HG02943 (cell line): ENCODE data around the gene DIP2A.
"Not testable (repeated sequence)": the region's sequence is repeated elsewhere in the genome, so short reads cannot be mapped to it uniquely, and the experiment has no call there.

Source experiments
- ATAC-seq: cut with Tn5 transposase; IDR thresholded peaks from one replicate; pipeline ENCODE4 v1.9.1; 2021; ENCODE audit warnings: mild to moderate bottlenecking, low read depth, moderate library complexity; ENCODE audit not compliant: unreplicated experiment

Gene DIP2A

DNA sequence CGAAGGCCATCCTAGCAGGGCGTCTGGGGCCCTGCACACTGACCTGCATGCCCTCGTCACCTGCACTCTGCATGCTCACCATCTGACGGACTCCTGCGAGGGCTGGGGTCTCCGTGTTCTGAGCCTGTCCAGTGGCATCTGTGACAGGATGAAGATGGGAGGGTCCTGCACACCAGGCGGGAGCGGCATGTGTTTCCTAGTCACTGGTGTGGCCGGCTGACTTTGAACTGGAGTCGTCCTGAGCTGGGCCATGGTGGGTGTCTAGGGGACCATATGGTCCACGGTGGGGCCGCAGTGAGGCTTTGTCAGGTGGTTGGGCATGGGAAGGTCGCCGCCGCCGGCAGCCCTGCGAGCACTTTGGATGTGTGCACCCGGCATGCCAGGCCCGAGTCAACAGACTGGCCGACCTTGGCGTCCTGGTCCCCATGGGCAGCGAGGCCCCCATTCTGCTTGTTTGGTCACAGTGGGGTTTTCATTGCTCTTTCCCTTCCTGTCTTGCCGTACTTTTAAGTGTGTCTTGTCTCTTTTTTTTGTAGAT lies 16.7 kb upstream of the DIP2A start:
- ATAC-seq, result no peak

- ATAC-seq, result no peak
Observed at GRCh38 chr21:46442938-46443337, 15.8 kb upstream of the DIP2A start.

DNA sequence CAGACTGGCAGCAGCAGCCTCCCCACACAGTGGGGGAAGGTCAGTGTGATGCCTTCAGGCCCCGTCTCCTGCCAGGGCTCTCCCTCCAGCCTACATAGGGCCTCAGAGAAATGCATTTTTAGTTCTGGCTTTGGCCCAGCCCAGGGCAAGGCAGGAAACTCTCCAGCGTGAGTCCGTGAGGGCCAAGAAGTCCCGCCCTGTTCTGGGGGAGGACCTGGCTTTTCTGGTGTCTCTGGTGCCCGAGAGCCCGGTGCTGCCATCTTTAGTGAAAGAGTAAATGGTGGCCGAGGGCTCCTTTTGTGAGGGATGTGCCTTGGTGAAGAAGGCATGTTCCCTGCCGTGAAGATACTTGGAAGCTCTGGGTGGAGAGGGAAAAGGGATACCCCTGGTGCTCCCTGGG lies 14.8 kb upstream of the DIP2A start:
- no peak for ATAC-seq

- no peak for ATAC-seq
Observed at GRCh38 chr21:46448108-46448507, 10.6 kb upstream of the DIP2A start.

GRCh38 chr21:46448855-46449254 lies 9.8 kb upstream of the DIP2A start:
- not testable (repeated sequence) for ATAC-seq

DNA sequence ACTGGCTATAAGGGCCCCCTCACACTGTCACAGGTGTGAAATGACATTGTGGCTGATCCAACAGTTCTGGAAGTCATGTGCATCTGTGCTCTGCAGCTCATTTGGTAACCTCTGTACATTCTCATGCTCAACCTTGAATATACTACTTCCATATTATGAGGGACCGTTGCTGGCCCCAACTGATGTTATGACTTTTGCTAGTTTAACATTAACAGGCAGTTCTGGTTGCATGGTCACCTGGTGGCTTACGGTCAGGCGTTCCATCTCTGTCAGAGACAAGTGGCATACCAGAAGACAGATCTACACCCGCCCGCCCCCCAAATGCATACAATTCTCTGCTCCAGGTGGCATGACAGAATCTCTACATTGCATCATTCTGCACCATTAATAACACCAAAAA lies 6.0 kb upstream of the DIP2A start:
- ATAC-seq, result no peak

GRCh38 chr21:46454142-46454541 lies 4.5 kb upstream of the DIP2A start:
- ATAC-seq, result no peak

DNA sequence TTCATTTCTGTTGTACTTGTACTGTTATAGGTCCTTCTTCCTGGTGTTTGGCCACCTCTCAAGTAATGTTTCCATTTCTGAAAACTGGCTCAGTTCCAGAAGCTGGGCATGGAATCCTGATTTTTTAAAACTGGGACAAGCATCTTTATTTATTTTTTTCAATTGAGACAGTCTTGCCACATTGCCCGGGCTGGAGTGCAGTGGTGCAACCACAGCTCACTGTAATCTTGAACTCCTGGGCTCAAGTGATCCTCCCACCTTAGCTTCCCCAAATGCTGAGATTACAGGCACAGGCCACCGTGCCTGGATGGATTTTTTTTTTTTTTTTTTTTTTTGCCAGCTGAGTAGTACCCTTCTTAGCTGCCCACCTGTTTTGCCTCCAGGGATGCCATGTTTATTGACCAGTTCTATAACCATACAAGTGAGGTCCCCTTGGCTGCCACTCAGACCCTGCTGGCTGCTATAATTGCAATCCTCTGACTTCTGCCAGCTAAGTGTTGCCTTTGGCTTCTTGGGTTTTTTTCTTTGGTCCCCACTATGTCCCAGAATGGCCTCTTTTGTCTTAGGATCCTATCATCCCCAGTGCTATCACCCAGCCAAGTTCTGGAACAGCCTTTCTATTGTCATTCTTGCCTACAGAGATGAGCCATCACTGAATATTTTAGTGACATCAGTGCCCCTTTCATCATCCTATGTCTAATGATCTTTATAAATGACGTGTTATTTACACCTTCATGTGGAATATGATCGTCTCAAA lies 3.9 kb upstream of the DIP2A start:
- ATAC-seq, result no peak

- no peak for ATAC-seq
Observed at GRCh38 chr21:46455575-46456385, 2.9 kb upstream of the DIP2A start.

- no peak for ATAC-seq
Observed at GRCh38 chr21:46456750-46457149, 1.9 kb upstream of the DIP2A start.

DNA sequence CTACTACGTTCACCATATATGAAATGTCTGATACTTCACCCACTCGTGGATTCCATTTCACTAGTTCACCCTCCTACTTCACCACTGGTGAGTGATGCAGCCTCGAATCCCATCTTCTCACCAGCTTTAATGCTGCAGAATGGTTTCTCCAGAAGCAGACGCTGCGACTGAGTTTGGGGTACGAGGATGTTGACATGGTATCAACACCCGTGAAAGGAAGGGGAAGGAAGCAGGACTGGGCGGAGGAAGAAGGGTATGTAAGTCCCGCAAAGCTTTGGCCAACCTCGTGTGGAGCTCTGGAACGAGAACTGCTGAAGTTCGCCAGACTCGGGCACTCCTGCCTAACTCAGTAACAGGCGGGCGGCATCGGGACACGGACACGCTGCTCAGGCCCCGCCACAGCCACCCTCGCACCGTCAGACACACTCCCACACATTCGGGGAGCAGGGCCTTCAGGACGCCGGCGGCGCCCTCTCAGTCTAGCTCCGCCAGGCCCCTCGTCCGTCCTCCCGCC lies 833 bp upstream of the DIP2A start:
- ATAC-seq, result peak; percentile 20

GRCh38 chr21:46459024-46459355 lies 299 bp downstream of the DIP2A start:
- no peak for ATAC-seq

DNA sequence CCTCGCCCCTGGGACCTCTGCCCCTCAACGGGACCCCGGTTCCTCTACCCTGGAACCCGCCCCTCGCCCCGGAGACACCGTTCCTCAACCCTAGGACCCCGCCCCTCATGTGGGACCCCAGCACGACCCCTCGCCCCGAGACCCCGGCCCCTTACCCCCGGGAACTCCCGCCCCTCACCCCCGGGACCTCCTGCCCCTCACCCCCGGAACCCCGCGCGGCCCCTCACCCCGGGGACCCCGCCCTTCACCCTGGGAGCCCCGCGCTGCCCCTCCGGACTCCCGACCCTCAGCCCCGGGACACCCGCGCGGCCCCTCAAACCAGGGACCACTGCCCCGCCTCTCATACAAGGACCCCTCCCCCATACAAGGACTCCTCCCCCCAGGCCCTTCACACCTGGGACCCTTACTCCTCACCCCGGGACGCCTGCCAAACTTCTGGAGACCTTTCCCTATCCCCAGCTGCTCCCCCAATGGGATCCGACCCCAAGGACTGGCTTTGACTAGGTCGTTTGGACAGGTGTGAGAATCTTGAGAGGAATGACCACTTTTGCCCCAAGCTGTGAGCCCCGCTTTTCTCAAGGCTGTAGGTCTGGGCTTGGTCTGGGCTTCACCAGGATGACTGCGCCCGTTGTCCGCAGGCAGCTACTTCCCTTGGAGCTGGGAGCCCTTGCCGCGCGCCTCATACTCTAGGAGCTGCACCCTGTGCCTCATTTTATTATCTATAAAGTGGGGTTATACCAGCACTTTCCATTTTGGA lies 843 bp downstream of the DIP2A start:
- ATAC-seq, result no peak

- ATAC-seq, result no peak
Observed at GRCh38 chr21:46461909-46462308, 3.2 kb downstream of the DIP2A start.

DNA sequence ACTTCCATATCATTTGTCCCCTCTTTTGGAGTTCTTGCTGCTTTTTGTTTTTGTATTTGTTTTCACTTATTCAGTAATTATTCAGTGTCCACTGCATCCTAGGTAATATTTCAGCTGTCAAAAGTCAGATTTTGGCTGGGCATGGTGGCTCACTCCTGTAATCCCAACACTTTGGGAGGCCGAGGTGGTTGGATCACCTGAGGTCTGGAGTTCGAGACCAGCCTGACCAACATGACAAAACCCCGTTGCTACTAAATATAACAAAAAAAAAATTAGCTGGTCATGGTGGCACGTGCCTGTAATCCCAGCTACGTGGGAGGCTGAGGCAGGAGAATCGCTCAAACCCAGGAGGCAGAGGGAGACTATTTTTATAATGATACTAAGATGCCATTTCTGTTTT lies 6.5 kb downstream of the DIP2A start:
- not testable (repeated sequence) for ATAC-seq

- ATAC-seq, result no peak
Observed at GRCh38 chr21:46465651-46466050, 7.0 kb downstream of the DIP2A start.

DNA sequence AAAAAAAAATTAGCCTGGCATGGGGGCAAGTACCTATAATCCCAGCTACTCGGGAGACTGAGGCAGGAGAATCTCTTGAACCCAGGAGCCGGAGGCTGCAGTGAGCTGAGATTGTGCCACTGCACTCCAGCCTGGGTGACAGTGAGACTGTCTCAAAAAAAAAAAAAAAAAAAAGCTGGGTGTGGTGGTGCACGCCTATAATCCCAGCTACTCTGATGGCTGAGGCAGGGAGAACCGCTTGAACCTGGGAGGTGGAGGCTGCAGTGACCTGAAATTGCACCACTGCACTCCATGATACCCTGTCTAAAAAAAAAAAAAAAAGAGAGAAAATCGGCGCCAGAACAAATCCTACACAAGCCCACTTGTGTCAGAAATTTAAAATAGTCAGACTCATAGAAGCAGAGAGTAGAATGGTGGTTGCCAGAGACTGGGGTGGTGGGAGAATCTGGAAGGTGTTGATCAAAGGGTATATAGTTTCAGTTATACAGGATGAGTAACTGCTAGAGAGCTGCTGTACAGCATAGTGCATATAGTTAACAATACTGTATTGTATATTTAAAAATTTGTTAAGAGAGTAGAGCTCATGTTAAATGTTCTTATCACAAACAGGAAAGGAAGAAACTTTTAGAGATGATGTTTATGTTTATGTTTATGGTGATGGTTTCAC lies 9.6 kb downstream of the DIP2A start:
- ATAC-seq, result no peak

GRCh38 chr21:46469275-46469674 lies 10.6 kb downstream of the DIP2A start:
- ATAC-seq, result no peak

DNA sequence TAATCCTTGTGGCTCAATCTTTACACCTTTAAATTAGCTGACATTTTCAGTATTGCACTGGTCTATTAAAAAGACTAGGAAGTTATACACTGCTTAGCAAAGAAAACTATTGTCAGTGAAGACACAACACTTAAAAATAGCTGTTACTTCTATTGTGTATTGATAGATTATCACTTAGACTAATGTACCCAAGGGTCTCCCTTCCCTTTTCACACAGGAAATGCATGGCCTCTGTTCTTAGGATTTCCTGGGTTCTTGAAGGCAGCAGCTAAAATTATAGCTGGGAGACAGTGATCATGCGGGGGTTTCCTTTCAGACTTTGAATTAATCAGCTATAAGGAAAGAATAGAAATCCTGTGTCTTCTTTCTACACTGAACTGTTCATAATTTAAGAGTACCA lies 12.8 kb downstream of the DIP2A start:
- ATAC-seq, result no peak

DNA sequence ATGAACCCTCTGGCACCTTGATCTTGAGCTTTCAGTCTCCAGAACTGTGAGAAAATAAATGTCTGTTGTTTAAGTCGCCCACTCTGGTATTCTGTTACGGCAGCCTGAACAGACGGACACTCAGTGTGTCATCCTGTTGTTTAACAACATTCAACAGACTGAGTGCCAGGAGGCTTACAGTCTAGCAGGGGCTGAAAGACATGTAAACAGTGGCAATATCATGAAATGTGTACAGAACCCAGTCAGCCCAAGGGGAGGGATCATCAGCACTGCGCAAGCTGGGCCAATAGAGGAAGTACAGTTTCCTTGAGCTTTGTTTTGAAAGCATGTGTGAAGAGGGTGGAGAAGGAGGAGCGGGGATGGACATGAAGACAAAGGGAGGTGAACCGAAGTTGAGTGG lies 13.6 kb downstream of the DIP2A start:
- ATAC-seq, result no peak
